BE2C (cell line): ENCODE measurements around the gene ABCC9.
A peak's percentile ranks its signal among the peaks of the same experiment; 100 is the strongest.

Experiments used
- DNase-seq: peaks from one replicate; pipeline ENCODE4 v3.0.0-alpha.2; 2020
- H3K27me3 ChIP-seq: fragments of 250-450 bp; sonication (Bioruptor Pico); 2 replicates; pipeline ENCODE4 v1.5.1; 2020; ENCODE audit warnings: mild to moderate bottlenecking
- H3K36me3 ChIP-seq: fragments of 250-450 bp; sonication (Bioruptor Pico); 2 replicates; pipeline ENCODE4 v1.5.1; 2020; ENCODE audit warnings: mild to moderate bottlenecking
- H3K4me1 ChIP-seq: fragments of 250-450 bp; sonication (Bioruptor Pico); 2 replicates; pipeline ENCODE4 v1.5.1; 2020
- H3K4me3 ChIP-seq: 2 replicates; pipeline ENCODE4 v1.5.1; 2011; ENCODE audit warnings: low read depth, low read length
- H3K9me3 ChIP-seq: fragments of 250-450 bp; sonication (Bioruptor Pico); 2 replicates; pipeline ENCODE4 v1.5.1; 2020
- CTCF ChIP-seq: IDR thresholded peaks from 2 replicates; pipeline ENCODE4 v1.5.1; 2012; ENCODE audit warnings: mild to moderate bottlenecking, low read depth, low read length

The ABCC9 gene

GRCh38 chr12:21780786-21781185 is 160.4 kb downstream of the ABCC9 start:
- Histone ChIP-seq H3K4me1 (peaks cover 18% of the 10 kb centered on the region), H3K27me3 (no peaks in the 10 kb centered on the region), H3K4me3 (no peak overlapping the region), H3K36me3 (no peaks in the 10 kb centered on the region), H3K9me3 (no peaks in the 10 kb centered on the region; the same call in 1 of the 2 replicates)
- no peak for DNase-seq
- TF ChIP-seq CTCF = no peak

GRCh38 chr12:21776175-21776574 is 165.1 kb downstream of the ABCC9 start:
- no peak for TF ChIP-seq CTCF
- no peaks in the 10 kb centered on the region for H3K27me3 ChIP-seq

GRCh38 chr12:21775133-21775820 is 165.9 kb downstream of the ABCC9 start:
- H3K9me3 ChIP-seq = no peaks in the 10 kb centered on the region
- H3K4me1 ChIP-seq = peaks cover 18% of the 10 kb centered on the region
- no peak for DNase-seq
- H3K36me3 ChIP-seq = peaks cover 35% of the 10 kb centered on the region
- peak overlapping the region; percentile 68 for H3K4me3 ChIP-seq
- TF ChIP-seq CTCF = no peak
- H3K27me3 ChIP-seq = no peaks in the 10 kb centered on the region

More at GRCh38 chr12:21776175-21776574, 165.1 kb downstream of the ABCC9 start:
- Histone ChIP-seq H3K4me3 (peak overlapping the region; percentile 68), H3K36me3 (peaks cover 26% of the 10 kb centered on the region), H3K4me1 (peaks cover 18% of the 10 kb centered on the region), H3K9me3 (no peaks in the 10 kb centered on the region)
- DNase-seq = no peak

GRCh38 chr12:21774358-21775132 is 166.7 kb downstream of the ABCC9 start, which contains the start of gene KCNJ8:
Gene KCNJ8, minus strand, starts transcription at chr12:21774706. Its CDS starts 1,090 bp downstream, at chr12:21773616.
- Histone ChIP-seq H3K4me3 (peak within 1 kb of the TSS; percentile 72), H3K4me1 (peaks cover 14% of the 10 kb centered on the region), H3K36me3 (peaks cover 42% of the 10 kb centered on the region), H3K9me3 (no peaks in the 10 kb centered on the region), H3K27me3 (no peaks in the 10 kb centered on the region)
- peak; percentile 97 for DNase-seq
- no peak for TF ChIP-seq CTCF

- no peaks in the 10 kb centered on the region for H3K27me3 ChIP-seq
- peak; percentile 35 for DNase-seq
- peaks cover 8% of the 10 kb centered on the region for H3K4me1 ChIP-seq
- no peak for TF ChIP-seq CTCF
- peak overlapping the region; percentile 72 for H3K4me3 ChIP-seq
- H3K36me3 ChIP-seq = peaks cover 49% of the 10 kb centered on the region
- no peaks in the 10 kb centered on the region for H3K9me3 ChIP-seq
These were observed 167.4 kb downstream of the ABCC9 start for GRCh38 chr12:21773806-21774205.
